ENCODE results near the gene ZGPAT.
"Not testable (repeated sequence)": the region's sequence is repeated elsewhere in the genome, so short reads cannot be mapped to it uniquely, and the experiment has no call there.

ZGPAT gene

DNA sequence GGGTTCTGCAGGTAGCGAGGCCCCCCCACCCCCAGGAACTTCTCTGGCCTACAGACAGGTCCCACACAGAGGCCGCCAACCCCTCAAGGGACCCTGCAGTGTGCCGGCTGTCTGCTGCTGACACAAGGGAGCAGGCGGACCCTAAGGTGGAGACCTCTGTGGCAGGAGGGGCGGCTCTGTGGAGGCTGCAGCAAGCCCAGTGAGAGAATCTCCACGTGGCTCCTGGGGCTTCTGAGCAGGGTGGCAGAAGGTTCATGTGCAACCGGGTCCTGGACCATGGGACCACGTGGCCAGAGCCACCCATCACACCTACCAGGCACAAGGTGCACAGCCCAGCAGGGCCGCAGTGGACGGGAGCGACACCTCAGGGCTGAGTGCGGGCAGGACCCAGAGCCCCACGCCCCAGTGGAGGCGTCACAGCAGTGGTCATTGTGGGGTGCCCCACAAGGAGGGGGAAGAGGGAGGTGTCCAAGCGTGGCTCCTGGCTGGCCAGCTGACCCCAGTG, 4.3 kb upstream of the ZGPAT start:
- no peak for DNase-seq

DNA sequence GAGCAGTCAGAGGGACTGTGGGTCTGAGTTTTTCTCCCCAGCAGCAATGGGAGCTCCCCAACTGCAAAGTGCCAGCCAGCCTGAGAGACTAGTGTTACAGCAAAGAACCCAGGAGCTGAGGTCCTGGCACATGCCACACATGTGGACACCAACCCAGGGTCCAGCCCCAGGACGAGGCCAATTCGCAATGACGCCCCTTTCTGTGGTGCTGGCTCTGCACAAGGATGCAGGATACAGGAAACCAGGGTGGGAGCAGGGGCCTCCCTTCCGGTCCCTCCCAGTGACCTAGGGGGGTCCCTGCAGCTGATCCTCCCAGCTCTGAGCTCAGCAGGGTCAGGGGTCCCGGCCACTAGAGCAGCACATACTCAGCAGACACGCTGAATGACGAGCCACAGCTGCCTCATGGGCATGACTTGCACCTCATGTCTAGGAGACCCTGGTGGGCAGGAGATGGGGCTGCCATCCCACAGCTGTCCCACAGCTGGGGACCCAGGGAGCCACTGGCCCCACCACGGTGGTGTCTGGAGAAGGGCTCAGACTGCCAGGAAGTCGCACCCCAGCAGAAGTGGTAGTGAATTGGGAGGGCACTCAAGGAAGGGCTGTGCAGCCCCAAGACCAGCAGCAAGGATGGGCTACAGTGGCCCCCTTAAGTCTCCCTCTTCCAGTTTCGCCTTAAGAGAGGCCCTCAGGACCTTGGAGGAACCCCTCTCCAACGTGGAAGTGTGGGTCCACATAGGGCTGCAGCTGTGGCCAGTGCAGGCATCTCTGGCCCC, 3.7 kb upstream of the ZGPAT start:
- DNase-seq, result no peak

DNA sequence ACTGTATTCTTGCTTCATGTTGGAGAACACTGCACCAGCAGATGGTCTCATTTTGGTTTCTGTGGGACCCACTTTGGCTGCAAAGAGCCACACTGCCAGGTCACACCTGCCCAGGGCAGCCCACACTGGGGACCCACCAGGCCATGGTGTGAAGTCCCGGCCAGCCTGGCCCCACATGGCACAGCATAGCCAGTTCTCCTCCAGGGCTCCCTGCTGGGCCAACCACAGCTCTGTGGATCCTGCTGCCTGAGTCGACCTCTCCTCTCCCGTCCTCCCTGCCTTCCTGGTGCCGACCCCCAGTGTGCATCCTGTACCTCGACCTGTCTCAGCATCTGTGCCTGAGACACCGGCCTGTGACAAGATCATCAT, 3.1 kb upstream of the ZGPAT start:
- no peak for DNase-seq

DNA sequence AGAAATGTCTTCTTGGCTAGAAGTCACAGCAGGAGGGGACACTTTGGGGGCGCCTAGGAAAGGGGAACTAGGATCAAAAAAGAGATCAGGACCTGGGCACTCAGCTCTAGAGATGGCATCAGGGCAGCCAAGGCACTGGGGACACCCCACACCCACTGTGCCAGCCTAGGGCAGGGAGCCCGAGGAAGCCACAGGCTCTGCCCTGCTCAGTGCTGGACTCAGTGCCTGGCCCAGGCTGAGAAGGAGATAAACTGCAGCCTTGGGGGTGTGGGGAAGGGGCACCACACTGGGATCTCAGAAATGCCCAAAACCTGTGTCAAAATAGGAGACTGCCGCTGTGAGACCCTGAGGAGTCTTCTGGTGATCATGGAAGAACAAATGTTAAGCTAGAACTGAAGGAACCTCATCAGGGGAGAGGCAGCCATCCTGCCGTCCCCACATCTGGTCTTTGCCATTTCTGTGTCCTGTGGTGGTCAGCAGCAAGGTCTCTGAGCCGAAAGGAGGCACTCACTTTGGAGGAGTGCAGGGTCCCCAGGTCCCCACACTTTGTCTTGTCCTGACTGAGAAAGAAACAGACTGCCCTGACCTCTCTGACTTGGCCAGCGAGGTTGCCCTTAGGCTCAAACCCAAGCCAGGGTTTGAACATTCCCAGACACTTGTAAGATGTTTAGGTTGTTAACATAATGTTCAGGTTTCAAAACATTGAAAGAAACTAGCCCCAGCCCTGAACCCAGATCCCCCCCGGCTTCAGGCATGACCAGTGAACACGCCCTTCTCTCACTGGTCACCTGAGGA, 2.4 kb upstream of the ZGPAT start:
- DNase-seq, result no peak

DNA sequence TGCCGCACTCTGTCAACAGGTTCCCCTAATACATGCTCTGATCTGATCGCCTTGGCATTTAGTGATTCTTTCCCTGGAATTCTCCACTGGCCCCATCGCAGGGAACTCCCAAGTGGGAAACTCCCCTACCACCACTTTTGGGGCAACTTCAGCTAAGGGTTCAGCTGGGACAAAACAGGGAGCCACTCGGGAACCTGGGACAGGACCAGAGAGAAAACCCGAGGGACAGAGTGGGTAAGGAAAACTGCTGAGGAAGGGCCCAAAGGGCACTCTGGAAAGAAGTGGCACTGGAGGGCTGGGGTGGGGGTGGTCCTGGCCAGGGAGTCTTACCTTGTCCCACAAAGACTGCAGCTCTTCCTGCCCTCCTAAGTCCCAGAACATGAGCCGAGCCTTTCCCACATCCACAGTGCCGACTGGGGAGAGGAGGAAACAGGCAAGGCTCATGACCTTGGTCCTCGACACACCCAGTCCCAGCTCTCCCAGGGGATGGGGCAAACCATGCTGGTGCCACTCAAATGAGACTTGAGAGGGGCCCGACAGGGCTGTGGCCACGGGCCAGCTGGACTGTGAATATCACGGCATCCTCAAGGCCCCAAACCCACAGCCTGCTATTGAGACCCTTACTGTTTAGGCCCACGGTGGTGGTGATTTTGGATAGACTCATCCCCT, 1.7 kb upstream of the ZGPAT start:
- no peak for DNase-seq

DNA sequence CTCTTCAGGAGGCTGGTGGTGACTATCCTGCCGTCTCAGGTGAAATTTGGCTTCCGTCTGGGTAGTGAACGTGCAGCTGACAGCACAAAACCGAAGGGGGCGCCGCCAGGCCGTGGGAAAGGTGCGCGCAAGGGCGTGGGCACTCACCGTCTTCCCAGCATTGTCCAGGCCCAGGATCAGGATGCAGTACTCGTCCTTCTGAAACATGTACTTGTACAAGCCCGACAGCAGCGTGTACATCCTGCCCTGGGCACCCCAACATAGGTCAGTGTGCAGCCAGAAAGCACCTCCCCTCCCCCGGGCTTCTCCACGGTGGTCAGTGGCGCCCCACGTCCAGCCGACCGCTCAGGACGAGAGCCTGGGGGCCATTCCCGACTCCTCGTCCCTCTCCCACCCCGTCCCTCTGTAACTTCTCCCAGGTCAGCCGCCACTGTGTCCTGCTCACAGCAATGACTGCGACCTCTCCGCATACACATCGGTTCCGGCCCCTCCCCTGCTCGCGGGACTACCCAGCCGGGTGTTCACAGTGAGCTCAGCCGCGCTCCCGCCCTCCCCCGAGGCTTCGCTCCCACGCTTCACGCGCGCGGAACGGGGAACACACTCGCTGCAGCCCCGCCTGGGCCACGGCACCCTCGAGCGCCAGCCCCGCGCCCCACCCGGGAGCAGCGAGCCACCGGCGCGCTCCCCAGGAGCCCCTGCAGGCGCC, 834 bp upstream of the ZGPAT start:
- DNase-seq, result peak in 1 of 2 experiments; percentile 47

DNA sequence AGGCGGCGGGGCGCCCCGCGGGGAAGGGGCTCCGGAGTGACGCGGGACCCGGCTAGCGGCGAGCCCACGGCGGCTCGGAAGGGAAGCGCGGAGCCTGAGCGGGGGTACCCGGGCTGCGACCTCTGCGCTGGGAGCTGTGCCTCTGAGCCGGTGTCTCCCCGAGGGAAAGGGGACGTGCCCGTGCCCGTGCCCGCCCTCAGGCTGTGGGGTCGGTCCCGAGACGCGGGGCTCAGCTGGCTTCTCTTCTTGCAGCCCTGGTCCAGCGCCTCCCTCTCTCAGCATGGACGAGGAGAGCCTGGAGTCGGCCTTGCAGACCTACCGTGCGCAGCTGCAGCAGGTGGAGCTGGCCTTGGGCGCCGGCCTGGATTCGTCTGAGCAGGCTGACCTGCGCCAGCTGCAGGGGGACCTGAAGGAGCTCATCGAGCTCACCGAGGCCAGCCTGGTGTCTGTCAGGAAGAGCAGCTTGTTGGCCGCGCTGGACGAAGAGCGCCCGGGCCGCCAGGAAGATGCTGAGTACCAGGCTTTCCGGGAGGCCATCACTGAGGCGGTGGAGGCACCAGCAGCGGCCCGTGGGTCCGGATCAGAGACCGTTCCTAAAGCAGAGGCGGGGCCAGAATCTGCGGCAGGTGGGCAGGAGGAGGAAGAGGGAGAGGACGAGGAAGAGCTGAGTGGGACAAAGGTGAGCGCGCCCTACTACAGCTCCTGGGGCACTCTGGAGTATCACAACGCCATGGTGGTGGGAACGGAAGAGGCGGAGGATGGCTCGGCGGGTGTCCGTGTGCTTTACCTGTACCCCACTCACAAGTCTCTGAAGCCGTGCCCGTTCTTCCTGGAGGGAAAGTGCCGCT, 686 bp downstream of the ZGPAT start:
- DNase-seq, result peak in 1 of 2 experiments; percentile 49

DNA sequence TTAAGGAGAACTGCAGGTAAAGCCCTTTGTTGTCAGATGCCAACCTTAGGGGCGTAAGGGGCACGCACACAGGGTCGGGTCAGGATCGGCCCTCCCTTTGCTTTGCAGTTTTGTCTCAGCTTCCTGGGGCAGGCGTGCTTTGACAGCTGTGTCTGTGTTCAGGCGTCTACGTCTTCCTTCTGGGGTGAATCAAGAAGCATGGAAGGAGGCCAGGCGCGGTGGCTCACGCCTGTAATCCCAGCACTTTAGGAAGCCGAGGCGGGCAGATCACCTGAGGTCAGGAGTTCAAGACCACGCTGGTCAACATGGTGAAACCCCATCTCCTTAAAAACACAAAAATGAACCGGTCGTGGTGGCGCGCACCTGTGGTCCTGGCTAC, 1.3 kb downstream of the ZGPAT start:
- no peak for DNase-seq

DNA sequence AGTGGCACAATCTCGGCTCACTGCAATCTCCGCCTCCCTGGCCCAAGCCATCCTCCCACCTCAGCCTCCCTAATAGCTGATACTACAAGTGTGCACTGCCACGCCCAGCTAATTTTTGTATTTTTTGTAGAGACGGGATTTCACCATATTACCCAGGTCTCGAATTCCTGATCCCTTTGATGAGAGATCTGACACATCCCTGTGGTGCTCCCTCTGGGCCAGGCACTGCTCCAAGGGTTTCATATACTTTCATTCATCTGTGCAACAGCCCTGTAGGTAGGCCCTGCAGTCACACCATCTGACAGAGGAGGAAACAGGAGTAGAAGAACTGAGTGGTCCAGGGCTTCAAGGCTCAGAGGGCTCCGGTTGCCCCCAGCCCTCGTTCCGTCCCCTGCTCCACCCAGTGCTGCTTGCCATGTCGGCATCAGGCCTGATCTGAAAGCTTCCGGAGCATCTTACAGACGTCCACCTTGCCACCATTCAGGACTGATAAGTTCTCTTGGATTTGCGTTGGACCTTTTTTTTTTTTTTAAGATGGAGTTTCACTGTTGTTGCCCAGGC, 3.3 kb downstream of the ZGPAT start:
- no peak for DNase-seq

DNA sequence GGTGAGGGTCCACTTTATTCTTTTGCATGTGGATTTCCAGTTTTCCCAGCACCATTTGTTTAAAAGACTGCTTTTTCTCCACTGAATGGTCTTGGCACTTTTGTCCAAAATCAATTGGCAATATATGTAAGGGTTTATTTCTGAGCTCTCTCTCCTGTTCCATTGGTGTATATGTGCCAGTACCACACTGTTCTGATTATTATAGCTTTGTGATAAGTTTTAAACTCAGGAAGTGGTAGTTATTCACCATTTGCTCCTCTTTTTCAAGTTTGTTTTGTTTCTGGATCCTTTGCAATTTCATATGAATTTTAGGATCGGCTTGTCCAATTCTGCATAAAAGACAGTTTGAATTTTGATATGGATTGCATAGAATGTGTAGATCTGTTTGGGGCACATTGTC, 4.4 kb downstream of the ZGPAT start:
- no peak for DNase-seq

DNA sequence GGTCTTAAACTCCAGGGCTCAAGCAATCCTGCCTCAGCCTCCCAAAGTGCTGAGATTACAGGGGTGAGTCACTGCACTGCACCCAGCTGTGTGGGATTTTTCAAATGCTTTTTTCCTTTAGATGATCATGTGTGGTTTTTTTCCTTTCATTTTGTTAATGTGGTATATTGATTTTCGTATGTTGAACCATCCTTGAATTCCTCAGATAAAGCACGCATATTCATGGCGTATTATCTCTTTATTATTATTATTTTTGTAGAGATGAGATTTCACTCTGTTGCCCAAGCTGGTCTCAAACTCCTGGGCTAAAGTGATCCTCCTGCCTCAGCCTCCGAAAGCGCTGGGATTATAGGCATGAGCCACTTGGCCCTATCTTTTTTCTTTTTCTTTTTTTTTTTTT, 7.0 kb downstream of the ZGPAT start:
- no peak for DNase-seq

DNA sequence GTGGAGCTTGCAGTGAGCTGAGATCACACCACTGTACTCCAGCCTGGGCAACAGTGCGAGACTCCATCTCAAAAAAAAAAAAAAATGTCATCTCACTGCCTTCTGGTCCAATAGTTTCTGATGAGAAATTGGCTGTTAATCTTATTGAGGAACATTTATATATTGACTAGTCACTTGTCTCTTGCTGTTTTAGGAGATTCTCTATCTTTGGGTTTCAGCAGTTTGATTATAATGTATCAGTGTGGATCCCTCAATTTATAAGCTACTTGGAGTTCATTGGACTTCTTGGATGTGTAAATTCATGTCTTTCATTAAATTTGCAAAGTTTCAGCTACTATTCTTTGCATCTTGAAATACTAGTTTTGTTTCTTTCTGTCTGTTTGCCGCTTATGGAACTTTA, 11.2 kb downstream of the ZGPAT start:
- no peak for DNase-seq

DNA sequence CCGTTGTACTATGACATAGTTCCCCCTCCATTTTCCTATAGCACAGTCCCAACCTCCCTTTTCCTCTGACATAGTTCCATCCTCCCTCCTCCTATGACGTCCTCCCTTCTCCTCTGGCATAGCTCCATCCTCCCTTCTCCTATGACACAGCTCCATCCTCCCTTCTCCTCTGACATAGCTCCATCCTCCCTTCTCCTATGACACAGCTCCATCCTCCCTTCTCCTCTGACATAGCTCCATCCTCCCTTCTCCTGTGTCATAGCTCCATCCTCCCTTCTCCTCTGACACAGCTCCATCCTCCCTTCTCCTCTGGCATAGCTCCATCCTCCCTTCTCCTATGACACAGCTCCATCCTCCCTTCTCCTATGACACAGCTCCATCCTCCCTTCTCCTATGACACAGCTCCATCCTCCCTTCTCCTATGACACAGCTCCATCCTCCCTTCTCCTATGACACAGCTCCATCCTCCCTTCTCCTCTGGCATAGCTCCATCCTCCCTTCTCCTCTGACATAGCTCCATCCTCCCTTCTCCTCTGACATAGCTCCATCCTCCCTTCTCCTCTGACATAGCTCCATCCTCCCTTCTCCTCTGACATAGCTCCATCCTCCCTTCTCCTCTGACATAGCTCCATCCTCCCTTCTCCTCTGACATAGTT, 15.3 kb downstream of the ZGPAT start:
- DNase-seq, result not testable (repeated sequence)

DNA sequence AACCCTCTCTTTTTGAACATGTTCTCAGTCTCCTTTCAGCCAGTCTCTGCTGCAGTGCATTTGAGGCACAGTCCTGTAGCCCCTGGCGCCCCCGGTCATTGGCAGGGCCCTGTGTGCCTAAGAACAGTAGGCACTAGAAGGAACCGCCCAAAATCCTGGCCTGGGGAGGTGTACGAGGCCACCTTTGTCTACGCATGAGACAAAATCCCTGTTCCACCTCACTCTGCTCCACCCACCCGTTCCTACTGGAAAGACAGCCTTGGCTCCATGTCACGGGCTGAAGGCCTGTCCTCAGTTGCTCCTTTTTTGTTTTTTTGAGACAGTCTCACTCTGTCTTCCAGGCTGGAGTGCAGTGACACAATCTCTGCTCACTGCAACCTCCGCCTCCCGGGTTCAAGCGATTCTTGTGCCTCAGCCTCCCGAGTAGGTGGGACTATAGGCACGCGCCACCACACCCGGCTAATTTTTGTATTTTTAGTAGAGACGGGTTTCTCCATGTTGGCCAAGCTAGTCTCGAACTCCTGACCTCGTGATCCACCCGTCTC, 22.4 kb downstream of the ZGPAT start:
- DNase-seq, result not testable (repeated sequence)

DNA sequence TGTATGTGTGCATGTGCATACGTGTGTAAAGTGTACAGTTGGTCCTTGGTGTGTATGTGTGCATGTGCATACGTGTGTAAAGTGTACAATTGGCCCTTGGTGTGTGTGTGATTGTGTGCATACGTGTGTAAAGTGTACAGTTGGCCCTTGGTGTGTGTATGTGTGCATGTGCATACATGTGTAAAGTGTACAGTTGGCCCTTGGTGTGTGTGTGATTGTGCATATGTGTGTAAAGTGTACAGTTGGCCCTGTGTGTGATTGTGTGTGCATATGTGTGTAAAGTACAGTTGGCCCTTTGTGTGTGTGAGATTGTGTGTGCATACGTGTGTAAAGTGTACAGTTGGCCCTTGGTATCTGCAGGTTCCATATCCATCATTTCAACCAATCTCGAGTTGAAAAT, 23.6 kb downstream of the ZGPAT start:
- DNase-seq, result no peak

DNA sequence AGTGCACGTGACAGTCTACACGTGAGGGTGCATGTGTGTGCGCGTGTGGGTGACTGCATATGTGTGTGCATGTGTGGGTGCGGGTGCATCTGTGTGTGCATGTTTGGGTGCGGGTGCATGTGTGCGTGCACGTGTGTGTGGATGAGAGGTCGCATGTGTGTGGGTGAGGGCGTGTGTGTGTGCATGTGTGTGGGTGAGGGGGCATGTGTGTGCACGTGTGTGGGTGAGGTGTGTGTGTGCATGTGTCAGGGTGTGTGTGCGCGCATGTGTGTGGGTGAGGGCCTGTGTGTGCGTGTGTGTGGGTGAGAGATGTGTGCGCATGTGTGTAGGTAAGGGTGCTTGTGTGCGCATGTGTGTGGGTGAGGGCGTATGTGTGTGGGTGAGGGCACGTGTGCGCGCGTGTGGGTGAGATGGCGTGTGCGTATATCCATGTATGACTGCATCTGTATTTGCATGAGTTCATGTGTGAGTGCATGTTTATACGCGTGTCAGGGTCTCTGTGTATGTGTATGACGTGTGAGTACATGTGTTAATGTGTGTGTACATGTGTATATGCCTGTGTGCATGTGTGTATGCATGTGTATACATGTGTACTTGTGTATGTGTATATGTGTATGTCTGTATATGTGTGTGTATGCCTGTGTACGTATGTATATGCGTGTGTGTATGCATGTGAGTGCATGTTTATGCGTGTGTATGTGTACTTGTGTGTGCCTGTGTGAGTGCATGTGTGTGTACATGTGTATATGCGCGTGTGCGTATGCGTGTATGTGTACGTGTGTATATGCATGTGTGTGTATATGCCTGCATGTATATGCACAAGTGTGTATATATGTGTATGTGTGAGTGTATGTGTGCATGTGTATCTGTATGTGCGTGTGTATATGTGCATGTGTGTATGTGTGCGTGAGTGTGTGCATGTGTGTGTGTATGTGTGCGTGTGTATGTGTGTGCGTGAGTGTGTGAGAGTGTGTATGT, 24.6 kb downstream of the ZGPAT start:
- DNase-seq, result no peak

DNA sequence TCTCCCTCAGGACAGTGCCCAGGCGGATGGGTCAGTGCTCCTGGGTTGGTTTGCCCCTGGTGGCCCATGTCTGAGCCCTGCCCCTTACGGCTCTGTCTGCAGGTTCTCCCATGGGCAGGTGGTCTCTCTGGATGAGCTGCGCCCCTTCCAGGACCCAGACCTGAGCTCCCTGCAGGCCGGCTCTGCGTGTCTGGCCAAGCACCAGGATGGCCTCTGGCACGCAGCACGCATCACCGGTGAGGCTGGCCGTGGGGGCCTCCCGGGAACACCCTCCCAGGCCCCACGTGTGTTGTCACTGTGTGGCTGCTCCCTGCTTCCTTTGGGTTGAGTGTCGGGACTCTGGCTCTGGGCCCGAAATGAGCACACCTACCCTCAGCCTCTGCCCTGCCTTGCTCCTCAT, 25.3 kb downstream of the ZGPAT start:
- DNase-seq, result no peak

DNA sequence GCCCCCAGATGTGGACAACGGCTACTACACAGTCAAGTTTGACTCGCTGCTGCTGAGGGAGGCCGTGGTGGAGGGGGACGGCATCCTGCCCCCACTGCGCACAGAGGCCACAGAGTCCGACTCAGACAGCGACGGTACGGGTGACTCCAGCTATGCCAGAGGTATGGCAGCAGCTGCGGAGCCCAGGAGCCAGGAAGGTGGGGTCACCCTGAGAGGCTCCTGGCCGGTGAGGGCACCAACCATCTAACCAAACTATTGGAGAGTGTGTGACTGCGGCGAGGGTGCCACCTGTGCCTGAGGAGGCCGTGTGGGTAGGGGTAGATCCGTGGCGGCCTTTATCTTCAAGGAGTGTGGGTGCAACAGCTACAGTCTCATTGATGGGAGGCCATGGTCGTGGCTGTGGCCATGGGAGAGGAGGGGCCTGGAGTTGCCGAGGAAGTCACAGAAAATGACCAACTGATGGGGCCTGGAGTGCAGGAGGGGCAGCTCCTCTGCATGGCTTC, 25.8 kb downstream of the ZGPAT start:
- no peak for DNase-seq
